ENCODE data around the gene VWCE.
A peak's percentile ranks its signal among the peaks of the same experiment; 100 is the strongest.

The VWCE gene

GRCh38 chr11:61279934-61280659 lies 15.0 kb downstream of the VWCE start:
- peaks cover 17% of the 10 kb centered on the region for H3K36me3 ChIP-seq (ENCODE audit: control insufficient read depth, insufficient read depth, low read length, severe bottlenecking)
- H3K4me1 ChIP-seq (ENCODE audit: control insufficient read depth, insufficient read depth, low read length): no peaks in the 10 kb centered on the region
- H3K27me3 ChIP-seq (replicated peaks; ENCODE audit: control insufficient read depth, insufficient read depth, low read length): no peaks in the 10 kb centered on the region
- no peak overlapping the region for H3K9ac ChIP-seq (ENCODE audit: low read length)
- H3K4me3 ChIP-seq (ENCODE audit: low read length): no peak overlapping the region
- H3K9me3 ChIP-seq (ENCODE audit: control insufficient read depth, low read length): no peaks in the 10 kb centered on the region
- no peak for DNase-seq (ENCODE audit: low read depth)

GRCh38 chr11:61278001-61278470 lies 17.1 kb downstream of the VWCE start:
- Histone ChIP-seq H3K4me3 (ENCODE audit: low read length) (no peak overlapping the region), H3K36me3 (ENCODE audit: control insufficient read depth, insufficient read depth, low read length, severe bottlenecking) (peaks cover 17% of the 10 kb centered on the region), H3K27me3 (replicated peaks; ENCODE audit: control insufficient read depth, insufficient read depth, low read length) (no peaks in the 10 kb centered on the region), H3K9me3 (ENCODE audit: control insufficient read depth, low read length) (no peaks in the 10 kb centered on the region), H3K4me1 (ENCODE audit: control insufficient read depth, insufficient read depth, low read length) (peaks cover 5% of the 10 kb centered on the region), H3K9ac (ENCODE audit: low read length) (no peak overlapping the region)
- no peak for DNase-seq (ENCODE audit: low read depth)

GRCh38 chr11:61277186-61278000 lies 17.7 kb downstream of the VWCE start:
- Histone ChIP-seq H3K27me3 (replicated peaks; ENCODE audit: control insufficient read depth, insufficient read depth, low read length) (no peaks in the 10 kb centered on the region), H3K36me3 (ENCODE audit: control insufficient read depth, insufficient read depth, low read length, severe bottlenecking) (peaks cover 17% of the 10 kb centered on the region), H3K9ac (ENCODE audit: low read length) (no peak overlapping the region), H3K4me1 (ENCODE audit: control insufficient read depth, insufficient read depth, low read length) (peaks cover 5% of the 10 kb centered on the region), H3K9me3 (ENCODE audit: control insufficient read depth, low read length) (no peaks in the 10 kb centered on the region), H3K4me3 (ENCODE audit: low read length) (no peak overlapping the region)
- no peak for DNase-seq (ENCODE audit: low read depth)

GRCh38 chr11:61275191-61275590 lies 19.9 kb downstream of the VWCE start:
- H3K4me3 ChIP-seq (ENCODE audit: low read length): no peak overlapping the region
- DNase-seq (ENCODE audit: low read depth): no peak
- peaks cover 11% of the 10 kb centered on the region for H3K36me3 ChIP-seq (ENCODE audit: control insufficient read depth, insufficient read depth, low read length, severe bottlenecking)
- H3K4me1 ChIP-seq (ENCODE audit: control insufficient read depth, insufficient read depth, low read length): peaks cover 13% of the 10 kb centered on the region
- no peaks in the 10 kb centered on the region for H3K27me3 ChIP-seq (replicated peaks; ENCODE audit: control insufficient read depth, insufficient read depth, low read length)
- H3K9me3 ChIP-seq (ENCODE audit: control insufficient read depth, low read length): no peaks in the 10 kb centered on the region
- no peak overlapping the region for H3K9ac ChIP-seq (ENCODE audit: low read length)

DNA sequence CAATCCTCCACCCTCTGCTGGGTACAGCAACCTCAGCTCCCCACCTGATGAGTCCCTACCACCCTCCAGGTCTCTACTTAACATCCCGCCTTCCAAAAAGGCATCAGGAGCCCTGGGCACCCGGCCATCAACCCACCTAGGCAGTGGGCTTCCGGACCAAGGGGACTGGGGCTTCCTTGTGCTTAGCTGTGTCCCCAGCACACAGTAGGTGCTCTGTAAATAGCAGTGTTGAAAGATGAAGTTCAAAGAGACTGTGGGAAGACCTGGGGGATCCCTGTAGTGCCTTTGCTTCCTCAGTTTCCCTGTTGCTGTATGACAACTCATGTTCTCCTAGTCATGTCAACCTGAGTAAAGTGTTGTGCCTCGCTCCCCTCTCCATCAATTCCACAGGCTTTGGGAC lies 21.0 kb downstream of the VWCE start:
- no peaks in the 10 kb centered on the region for H3K27me3 ChIP-seq (replicated peaks; ENCODE audit: control insufficient read depth, insufficient read depth, low read length)
- H3K9ac ChIP-seq (ENCODE audit: low read length): no peak overlapping the region
- DNase-seq (ENCODE audit: low read depth): no peak
- H3K9me3 ChIP-seq (ENCODE audit: control insufficient read depth, low read length): no peaks in the 10 kb centered on the region
- H3K4me1 ChIP-seq (ENCODE audit: control insufficient read depth, insufficient read depth, low read length): peaks cover 14% of the 10 kb centered on the region
- no peak overlapping the region for H3K4me3 ChIP-seq (ENCODE audit: low read length)
- peaks cover 8% of the 10 kb centered on the region for H3K36me3 ChIP-seq (ENCODE audit: control insufficient read depth, insufficient read depth, low read length, severe bottlenecking)

DNA sequence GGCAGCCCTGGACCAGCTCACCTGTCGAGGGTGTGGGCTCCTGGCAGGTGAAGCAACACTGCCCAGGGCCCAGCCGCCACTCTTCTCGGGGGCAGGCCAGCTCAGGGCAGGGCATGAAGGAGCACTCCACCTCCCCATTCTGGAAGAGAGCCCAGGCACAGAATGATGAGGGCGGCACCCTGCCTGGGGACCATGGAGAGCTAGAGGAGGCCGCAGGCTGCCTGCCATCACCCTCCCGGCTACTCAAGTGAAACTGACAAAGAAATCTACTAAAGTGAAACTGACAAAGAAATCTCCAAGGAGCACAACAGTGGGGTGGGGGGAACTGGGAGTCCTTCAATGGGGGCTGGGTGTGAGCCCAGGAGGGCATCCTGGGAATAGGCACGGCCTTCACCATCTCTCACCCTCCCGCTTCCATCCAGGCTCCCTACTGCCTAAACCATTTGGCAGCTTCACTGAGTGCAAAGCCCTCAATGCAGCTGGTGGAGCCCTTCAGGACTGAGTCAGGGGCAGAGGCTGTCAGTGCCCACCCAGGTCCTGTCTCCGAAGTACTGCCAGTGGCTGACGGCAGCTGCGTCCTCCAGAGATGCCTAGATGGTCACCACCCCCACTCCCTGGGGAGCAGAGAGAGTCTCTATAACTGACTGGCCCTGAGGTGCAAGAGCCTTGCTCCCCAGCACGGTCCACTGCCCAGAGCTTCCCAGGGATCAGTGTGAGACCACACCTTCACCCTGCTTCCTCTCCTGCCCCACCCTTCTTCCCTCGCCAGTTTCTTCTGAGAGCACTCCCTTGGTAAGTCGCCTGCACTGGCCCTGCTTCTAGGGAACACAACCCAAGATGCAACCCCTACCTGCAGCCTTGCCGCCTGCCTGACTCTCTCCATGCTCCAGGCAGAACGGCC lies 21.7 kb downstream of the VWCE start:
- Histone ChIP-seq H3K4me3 (ENCODE audit: low read length) (no peak overlapping the region), H3K4me1 (ENCODE audit: control insufficient read depth, insufficient read depth, low read length) (peaks cover 14% of the 10 kb centered on the region), H3K9ac (ENCODE audit: low read length) (no peak overlapping the region), H3K36me3 (ENCODE audit: control insufficient read depth, insufficient read depth, low read length, severe bottlenecking) (peaks cover 8% of the 10 kb centered on the region), H3K27me3 (replicated peaks; ENCODE audit: control insufficient read depth, insufficient read depth, low read length) (no peaks in the 10 kb centered on the region), H3K9me3 (ENCODE audit: control insufficient read depth, low read length) (no peaks in the 10 kb centered on the region)
- no peak for DNase-seq (ENCODE audit: low read depth)

DNA sequence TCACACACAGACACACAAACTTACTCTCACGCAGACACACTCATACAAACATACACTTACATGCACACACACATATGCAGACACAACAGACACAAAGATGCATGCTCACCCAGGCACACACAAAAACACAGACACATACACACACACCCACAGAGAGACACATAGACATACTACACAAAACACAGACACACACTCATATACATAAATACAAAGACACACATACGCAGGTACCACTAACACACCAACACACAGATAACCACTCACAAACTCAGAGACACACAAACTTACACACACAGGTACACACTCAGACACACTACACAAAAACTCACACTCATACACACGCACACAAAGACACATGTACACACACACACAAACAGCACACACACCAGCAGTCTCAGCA lies 22.4 kb downstream of the VWCE start:
- Histone ChIP-seq H3K36me3 (ENCODE audit: control insufficient read depth, insufficient read depth, low read length, severe bottlenecking) (peaks cover under 1% of the 10 kb centered on the region), H3K9ac (ENCODE audit: low read length) (no peak overlapping the region), H3K4me3 (ENCODE audit: low read length) (no peak overlapping the region), H3K4me1 (ENCODE audit: control insufficient read depth, insufficient read depth, low read length) (peaks cover 14% of the 10 kb centered on the region), H3K27me3 (replicated peaks; ENCODE audit: control insufficient read depth, insufficient read depth, low read length) (no peaks in the 10 kb centered on the region), H3K9me3 (ENCODE audit: control insufficient read depth, low read length) (no peaks in the 10 kb centered on the region)
- no peak for DNase-seq (ENCODE audit: low read depth)

- H3K9me3 ChIP-seq (ENCODE audit: control insufficient read depth, low read length): no peaks in the 10 kb centered on the region
- peak; percentile 52 for DNase-seq (ENCODE audit: low read depth)
- peaks cover 14% of the 10 kb centered on the region for H3K4me1 ChIP-seq (ENCODE audit: control insufficient read depth, insufficient read depth, low read length)
- H3K36me3 ChIP-seq (ENCODE audit: control insufficient read depth, insufficient read depth, low read length, severe bottlenecking): no peaks in the 10 kb centered on the region
- no peaks in the 10 kb centered on the region for H3K27me3 ChIP-seq (replicated peaks; ENCODE audit: control insufficient read depth, insufficient read depth, low read length)
- no peak overlapping the region for H3K4me3 ChIP-seq (ENCODE audit: low read length)
- peak overlapping the region; percentile 22 for H3K9ac ChIP-seq (ENCODE audit: low read length)
Measured at GRCh38 chr11:61270354-61271076, 24.6 kb downstream of the VWCE start.

DNA sequence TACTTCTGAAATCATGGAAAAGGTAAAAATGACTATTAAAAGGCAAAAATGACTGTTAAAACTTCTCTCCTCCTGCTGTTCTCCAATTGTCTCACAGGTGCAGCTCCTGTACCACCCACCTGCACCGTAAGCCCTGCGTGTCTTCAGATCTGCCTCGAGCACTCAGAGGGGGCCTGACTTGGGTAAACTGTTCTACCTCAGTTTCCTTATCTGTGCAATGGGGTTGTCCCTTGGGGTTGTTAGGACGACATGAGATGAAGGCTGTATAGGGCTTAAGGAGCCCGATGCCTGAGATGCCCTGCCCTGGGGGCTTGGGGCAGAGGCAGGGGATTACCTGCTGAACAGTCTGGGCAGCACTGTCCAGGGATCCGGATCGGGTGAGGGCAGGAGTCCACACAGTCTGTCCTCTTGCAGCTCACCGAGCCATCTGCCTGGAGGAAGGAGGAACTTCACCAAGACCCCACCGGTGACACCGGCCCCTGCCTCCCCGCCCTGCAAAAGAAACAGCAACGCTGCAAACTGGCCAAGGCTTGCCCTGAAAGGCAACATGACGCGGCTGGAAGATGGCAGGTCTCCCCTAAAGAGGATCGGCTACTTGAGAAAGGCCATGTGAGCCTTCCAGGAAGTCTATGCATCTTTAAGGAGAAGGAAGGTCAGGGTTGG lies 26.4 kb downstream of the VWCE start:
- no peak for DNase-seq (ENCODE audit: low read depth)
- Histone ChIP-seq H3K4me3 (ENCODE audit: low read length) (no peak overlapping the region), H3K27me3 (replicated peaks; ENCODE audit: control insufficient read depth, insufficient read depth, low read length) (no peaks in the 10 kb centered on the region), H3K4me1 (ENCODE audit: control insufficient read depth, insufficient read depth, low read length) (peaks cover 14% of the 10 kb centered on the region), H3K36me3 (ENCODE audit: control insufficient read depth, insufficient read depth, low read length, severe bottlenecking) (no peaks in the 10 kb centered on the region), H3K9me3 (ENCODE audit: control insufficient read depth, low read length) (no peaks in the 10 kb centered on the region), H3K9ac (ENCODE audit: low read length) (no peak overlapping the region)

DNA sequence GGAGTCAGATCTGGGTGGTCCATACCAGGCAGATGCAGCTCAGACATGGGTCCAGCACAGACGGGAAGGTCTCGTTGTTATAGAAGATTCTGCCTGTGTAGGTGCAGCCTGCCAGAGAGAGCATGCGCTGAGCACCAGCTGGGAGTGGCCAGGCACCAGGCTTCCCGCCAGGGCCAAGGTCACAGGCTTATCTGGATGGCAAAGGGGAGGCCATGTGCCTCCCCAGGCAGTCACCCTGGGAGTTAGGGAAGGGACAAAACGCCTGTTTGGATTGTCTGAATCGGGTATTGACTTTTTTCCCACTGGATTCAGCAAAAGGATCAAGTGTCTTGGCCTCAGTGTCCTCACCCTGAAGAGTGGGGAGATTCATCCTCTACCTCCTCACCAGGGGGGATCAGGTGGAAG lies 27.7 kb downstream of the VWCE start:
- DNase-seq (ENCODE audit: low read depth): no peak
- H3K4me3 ChIP-seq (ENCODE audit: low read length): no peak overlapping the region
- no peak overlapping the region for H3K9ac ChIP-seq (ENCODE audit: low read length)
- H3K27me3 ChIP-seq (replicated peaks; ENCODE audit: control insufficient read depth, insufficient read depth, low read length): no peaks in the 10 kb centered on the region
- H3K4me1 ChIP-seq (ENCODE audit: control insufficient read depth, insufficient read depth, low read length): peaks cover 10% of the 10 kb centered on the region
- H3K9me3 ChIP-seq (ENCODE audit: control insufficient read depth, low read length): no peaks in the 10 kb centered on the region
- no peaks in the 10 kb centered on the region for H3K36me3 ChIP-seq (ENCODE audit: control insufficient read depth, insufficient read depth, low read length, severe bottlenecking)

Measured in adipocyte (in vitro differentiated cells).